Ectodermal cell (in vitro differentiated cells): ENCODE results near the gene LTO1.

Source experiments
- H3K27ac ChIP-seq: 2 replicates; pipeline ENCODE4 v1.7.0; 2013; ENCODE audit warnings: mild to moderate bottlenecking, low read depth, low read length; ENCODE audit not compliant: insufficient read depth, poor library complexity, severe bottlenecking
- H3K27me3 ChIP-seq: 2 replicates; pipeline ENCODE4 v1.7.0; 2013; ENCODE audit warnings: mild to moderate bottlenecking, low read length; ENCODE audit not compliant: insufficient read depth, control insufficient read depth, poor library complexity, severe bottlenecking
- H3K36me3 ChIP-seq: one replicate; pipeline ENCODE4 v1.7.0; 2013; ENCODE audit warnings: low read length; ENCODE audit not compliant: control insufficient read depth, insufficient read depth
- H3K4me1 ChIP-seq: one replicate; pipeline ENCODE4 v1.7.0; 2013; ENCODE audit warnings: low read length; ENCODE audit not compliant: control insufficient read depth, insufficient read depth
- H3K4me3 ChIP-seq: 2 replicates; pipeline ENCODE4 v1.7.0; 2013; ENCODE audit warnings: low read depth, low read length, control low read depth; ENCODE audit not compliant: insufficient read depth
- H3K9me3 ChIP-seq: 2 replicates; pipeline ENCODE4 v1.7.0; 2013; ENCODE audit warnings: mild to moderate bottlenecking, low read length, moderate library complexity; ENCODE audit not compliant: control insufficient read depth
- WGBS, 2 experiments: methylation state at CpG; one replicate each; pipeline ENCODE4 v1.1.7; 2013; ENCODE audit warnings: missing lambda C conversion rate in 2 of 2; 5-methylcytosine and 5-hydroxymethylcytosine counted together

Gene LTO1

DNA sequence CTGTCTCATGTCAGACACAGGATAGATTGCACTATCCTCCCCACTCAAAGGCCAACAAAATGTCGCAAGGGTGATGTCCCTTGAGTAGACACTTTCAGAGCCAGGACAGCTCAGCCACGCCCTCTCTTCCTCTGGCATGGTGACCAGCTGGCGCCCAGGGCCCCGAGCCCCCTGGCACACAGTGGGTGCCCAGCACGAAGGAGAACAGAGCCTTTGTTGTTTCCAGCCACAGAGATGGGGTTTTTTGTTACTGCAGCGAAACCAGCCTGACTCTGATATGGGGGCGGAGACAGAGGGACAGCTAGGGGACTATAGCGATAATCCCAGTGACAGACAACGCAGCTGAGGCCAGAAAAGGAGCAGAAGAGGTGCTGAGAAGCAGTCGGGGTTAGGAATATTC is 57.5 kb downstream of the LTO1 start:
- no peak overlapping the region for H3K27ac ChIP-seq
- H3K9me3 ChIP-seq, result no peaks in the 10 kb centered on the region
- 91 to 93% methylated on average over 10 of the region's 10 CpGs for WGBS, 2 experiments
- H3K36me3 ChIP-seq, result no peaks in the 10 kb centered on the region
- H3K4me1 ChIP-seq, result no peaks in the 10 kb centered on the region
- H3K27me3 ChIP-seq, result no peaks in the 10 kb centered on the region
- no peak overlapping the region for H3K4me3 ChIP-seq

DNA sequence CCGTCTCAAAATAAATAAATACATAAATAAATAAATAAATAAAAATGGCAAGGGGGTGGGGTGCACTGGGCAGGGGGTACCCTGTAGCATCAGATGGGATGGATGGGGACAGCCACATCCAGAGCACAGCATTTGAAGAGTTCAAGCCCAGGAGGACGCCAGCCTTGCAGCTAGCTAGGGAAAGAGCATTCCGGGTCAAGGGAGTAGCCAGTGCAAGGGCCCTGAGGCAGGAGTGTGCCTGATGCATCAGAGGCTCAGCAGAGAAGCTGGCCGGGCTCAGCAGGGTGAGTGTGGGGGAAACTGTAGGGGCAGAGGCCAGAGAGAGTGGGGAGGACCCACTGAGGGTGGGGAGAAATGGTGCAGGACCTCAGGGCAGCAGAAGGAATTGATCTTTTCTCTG is 57.9 kb downstream of the LTO1 start:
- no peaks in the 10 kb centered on the region for H3K4me1 ChIP-seq
- H3K27ac ChIP-seq, result no peak overlapping the region
- WGBS, 2 experiments, result 89 to 95% methylated on average over 3 to 4 of the region's 4 CpGs
- H3K27me3 ChIP-seq, result no peaks in the 10 kb centered on the region
- H3K4me3 ChIP-seq, result no peak overlapping the region
- H3K36me3 ChIP-seq, result no peaks in the 10 kb centered on the region
- H3K9me3 ChIP-seq, result no peaks in the 10 kb centered on the region
